K562 (cell line): ENCODE data around the gene POLN. TPM values are rescaled to one million over a fixed set of nuclear protein-coding genes. Genes with fewer than 3 reads are reported as not detected.

ENCODE experiments used
- ATAC-seq: fragments of 200-7000 bp; cut with Tn5 transposase; 3 replicates; pipeline ENCODE4 v1.9.1; 2020; ENCODE audit warnings: moderate library complexity
- BruUV-seq: library from RNA; stranded (reverse); fragments of 400-500 nt; replicated peaks from 2 replicates; lab custom pipeline; 2021; lab: Mats Ljungman, UMichigan
- CTCF ChIA-PET: fragments of 300-600 bp; formaldehyde crosslinking; extraction: SDS; loops from one replicate; lab custom pipeline; 2021; ENCODE audit warnings: low intra/inter-chr PET ratio; lab: Yijun Ruan, JAX
- POLR2A ChIA-PET: fragments of 300-600, 350-650 bp; sonication (Branson Sonifier 250); formaldehyde crosslinking; extraction: SDS; loops from one replicate; lab custom pipeline; 2021; ENCODE audit warnings: antibody characterized with exemption, inconsistent platforms; lab: Yijun Ruan, JAX
- DNase-seq, 4 experiments: peaks; one replicate each; pipeline versions ENCODE4 v3.0.0 to v3.0.0-alpha.2; 2011 to 2018; ENCODE audit warnings: low spot score in 3 of 4, mixed read lengths in 3 of 4; ENCODE audit errors: extremely low read depth in 1 of 4
- FAIRE-seq: peaks from 2 replicates; lab custom pipeline; 2011; peaks lifted over from hg19 to GRCh38; lab: Jason Lieb, UNC
- H2AFZ ChIP-seq: 2 replicates; pipeline ENCODE4 v1.6.0; 2011; ENCODE audit warnings: low read depth, low read length, control low read depth, inconsistent platforms
- H3K27ac ChIP-seq: fragments of 200-600 bp; 3 replicates; pipeline ENCODE4 v1.8.0; 2011; ENCODE audit warnings: low read depth, mild to moderate bottlenecking, control low read depth, inconsistent platforms, low read length, moderate library complexity, mixed read lengths; ENCODE audit errors: extremely low read depth
- H3K27me3 ChIP-seq, 2 experiments: fragments of 300-600 bp in 1 of 2; 2 replicates in 1 of 2; 3 replicates in 1 of 2; pipeline versions ENCODE4 v1.6.0 to v1.8.0; 2011; ENCODE audit warnings: inconsistent platforms in 2 of 2, low read length in 2 of 2, mild to moderate bottlenecking in 1 of 2, mixed read lengths in 1 of 2, moderate library complexity in 1 of 2; ENCODE audit not compliant: control insufficient read depth in 2 of 2, insufficient read depth in 2 of 2
- H3K36me3 ChIP-seq: fragments of 300-600 bp; 3 replicates; pipeline ENCODE4 v1.8.0; 2011; ENCODE audit warnings: mild to moderate bottlenecking, low read length, inconsistent platforms; ENCODE audit not compliant: control insufficient read depth, insufficient read depth
- H3K4me1 ChIP-seq, 2 experiments: fragments of 200-600 bp in 1 of 2; replicated peaks in 1 of 2; 2 replicates in 1 of 2; 3 replicates in 1 of 2; pipeline versions ENCODE4 v1.5.1 to v1.8.0; 2011; ENCODE audit warnings: inconsistent platforms in 2 of 2, low read length in 2 of 2, mild to moderate bottlenecking in 1 of 2, mixed read lengths in 1 of 2, moderate library complexity in 1 of 2; ENCODE audit not compliant: control insufficient read depth in 2 of 2, insufficient read depth in 2 of 2
- H3K4me2 ChIP-seq: 2 replicates; pipeline ENCODE4 v1.6.1; 2011; ENCODE audit warnings: low read length, control low read depth, inconsistent platforms, mixed read lengths; ENCODE audit not compliant: insufficient read depth
- H3K4me3 ChIP-seq: fragments of 200-600 bp; sonication (generic), shearing (Covaris generic); 2 replicates; pipeline ENCODE4 v1.5.1; 2016; ENCODE audit warnings: control low read depth, inconsistent platforms
- H3K79me2 ChIP-seq: fragments of 200-600 bp; 3 replicates; pipeline ENCODE4 v1.8.0; 2011; ENCODE audit warnings: low read length, inconsistent platforms; ENCODE audit not compliant: control insufficient read depth, insufficient read depth
- H3K9ac ChIP-seq, 2 experiments: 2 replicates each; pipeline versions ENCODE4 v1.6.0 to v1.6.1; 2011; ENCODE audit warnings: low read depth in 2 of 2, low read length in 2 of 2, control low read depth in 1 of 2, inconsistent platforms in 1 of 2, mild to moderate bottlenecking in 1 of 2, mixed read lengths in 1 of 2; ENCODE audit not compliant: insufficient read depth in 1 of 2
- H3K9me1 ChIP-seq: one replicate; pipeline ENCODE4 v1.6.0; 2011; ENCODE audit warnings: inconsistent platforms, mild to moderate bottlenecking, low read length, moderate library complexity; ENCODE audit not compliant: control insufficient read depth, insufficient read depth
- H3K9me3 ChIP-seq: replicated peaks from 2 replicates; pipeline ENCODE4 v1.5.1; 2011; ENCODE audit warnings: low read depth, low read length, inconsistent platforms; ENCODE audit not compliant: control insufficient read depth, insufficient read depth
- H4K20me1 ChIP-seq: replicated peaks from 2 replicates; pipeline ENCODE4 v1.6.1; 2011; ENCODE audit warnings: low read length, inconsistent platforms, mixed read lengths; ENCODE audit not compliant: control insufficient read depth, insufficient read depth
- ELF4 ChIP-seq: fragments of 450-650 bp; formaldehyde crosslinking; IDR thresholded peaks from 2 replicates; pipeline ENCODE4 v1.4.0; 2022; ENCODE audit warnings: missing genetic modification characterization
- NFE2L1 ChIP-seq: fragments of 450-650 bp; IDR thresholded peaks from 2 replicates; pipeline ENCODE4 v1.6.1; 2016; ENCODE audit warnings: missing genetic modification characterization, low read depth, mild to moderate bottlenecking, missing compliant biosample characterization, moderate library complexity, borderline replicate concordance
- PCBP1 ChIP-seq: fragments of 200-400 bp; formaldehyde crosslinking; IDR thresholded peaks from 2 replicates; pipeline ENCODE4 v1.6.1; 2018; ENCODE audit warnings: mild to moderate bottlenecking, low read depth, low read length; ENCODE audit not compliant: poor library complexity, severe bottlenecking
- PCBP2 ChIP-seq: fragments of 200-400 bp; formaldehyde crosslinking; IDR thresholded peaks from 2 replicates; pipeline ENCODE4 v1.6.1; 2018; ENCODE audit warnings: low read length, low read depth, mild to moderate bottlenecking, moderate library complexity; ENCODE audit not compliant: poor library complexity, severe bottlenecking
- RFX1 ChIP-seq: fragments of 450-650 bp; IDR thresholded peaks from 2 replicates; pipeline ENCODE4 v1.6.1; 2016; ENCODE audit warnings: mild to moderate bottlenecking, moderate library complexity
- SMAD1 ChIP-seq: fragments of 150-350 bp; IDR thresholded peaks from 2 replicates; pipeline ENCODE4 v1.6.1; 2014; ENCODE audit warnings: low read length, low read depth; ENCODE audit not compliant: partially characterized antibody
- TCFL5 ChIP-seq: fragments of 250-450 bp; sonication (Bioruptor Pico); conservative IDR thresholded peaks from 2 replicates; pipeline ENCODE4 v1.6.1; 2021; ENCODE audit warnings: mild to moderate bottlenecking, moderate library complexity, matching md5 sums
- U2AF2 ChIP-seq: fragments of 200-400 bp; formaldehyde crosslinking; optimal IDR thresholded peaks from 2 replicates; pipeline ENCODE3; 2017; ENCODE audit warnings: low read depth, mild to moderate bottlenecking, low read length
- WHSC1 ChIP-seq: IDR thresholded peaks from one replicate; pipeline ENCODE4 v1.6.1; 2012; ENCODE audit warnings: low read length, control low read depth, inconsistent platforms
- YBX1 ChIP-seq: fragments of 450-650 bp; IDR thresholded peaks from 2 replicates; pipeline ENCODE4 v1.7.1; 2016; ENCODE audit warnings: mild to moderate bottlenecking
- ZNF316 ChIP-seq: fragments of 450-650 bp; IDR thresholded peaks from 2 replicates; pipeline ENCODE4 v1.6.1; 2016
- ZNF398 ChIP-seq: fragments of 250-450 bp; sonication (Bioruptor Pico); IDR thresholded peaks from 2 replicates; pipeline ENCODE4 v1.8.0; 2021; ENCODE audit warnings: moderate library complexity, mild to moderate bottlenecking, inconsistent platforms
- ZNF695 ChIP-seq: fragments of 450-650 bp; formaldehyde crosslinking; IDR thresholded peaks from 2 replicates; pipeline ENCODE4 v1.4.0; 2020; ENCODE audit warnings: mild to moderate bottlenecking, moderate library complexity
- ZNF785 ChIP-seq: fragments of 250-450 bp; sonication (Bioruptor Pico); IDR thresholded peaks from 2 replicates; pipeline ENCODE4 v1.4.0; 2020; ENCODE audit warnings: mild to moderate bottlenecking
- WGBS: fragments of 100-300 bp; shearing (Covaris generic); methylation state at CpG from one replicate; pipeline ENCODE4 v1.1.6; 2016; ENCODE audit warnings: low coverage, mixed read lengths; ENCODE audit not compliant: insufficient coverage; ENCODE audit errors: missing lambda C conversion rate; 5-methylcytosine and 5-hydroxymethylcytosine counted together
- in situ Hi-C: fragments of 300-500 bp; cut with MboI; formaldehyde crosslinking; loops from 4 replicates; pipeline ENCODE4 v1.15.0; 2018; ENCODE audit warnings: inconsistent platforms, mixed read lengths
- intact Hi-C: fragments of 100-400 bp; cut with micrococcal nuclease; formaldehyde crosslinking; loops from 2 replicates; pipeline ENCODE4 v1.14.2; 2022
- polyA plus RNA-seq, 8 experiments: library from polyadenylated mRNA; depleted of rRNA in 4 of 8; stranded (reverse) in 5 of 8; unstranded in 3 of 8; fragments of >200 nt; fragmentation: Nextera tagmentation in 2 of 8; fragmentation: Illumina TruSeq in 1 of 8; extraction: Ambion mirVana in 2 of 8; extraction: Trizol in 1 of 8; gene quantifications; 2 replicates each; pipeline versions ENCODE4 v1.2.1 to v1.2.3, GENCODE V29; 2011 to 2014; ENCODE audit warnings: inconsistent platforms in 1 of 8, missing spikeins in 1 of 8
- total RNA-seq, 7 experiments: library from RNA; depleted of rRNA in 6 of 7; stranded (reverse); fragments of >200 nt in 6 of 7; fragmentation: Illumina TruSeq in 2 of 7; extraction: Trizol in 2 of 7; gene quantifications; 2 replicates each; pipeline versions ENCODE4 v1.2.1 to v1.2.3, GENCODE V29; 2011 to 2021; ENCODE audit warnings: low replicate concordance in 1 of 7
- TF ChIP-seq, protein P1 (sequence below), 3 experiments: fragments of 200-800 bp in 1 of 3; sonication (Bioruptor generic) in 1 of 3; sonication (generic) in 1 of 3; formaldehyde crosslinking in 1 of 3; IDR thresholded peaks; 2 replicates each; pipeline versions ENCODE4 v1.6.1 to v1.8.0; 2016 to 2022; ENCODE audit warnings: mild to moderate bottlenecking in 2 of 3, missing compliant biosample characterization in 2 of 3, missing genetic modification characterization in 2 of 3, missing genetic modification reagents in 1 of 3
- TF ChIP-seq, protein P2 (sequence below), 2 experiments: fragments of 450-650 bp in 1 of 2; sonication (generic) in 1 of 2; formaldehyde crosslinking in 1 of 2; IDR thresholded peaks in 1 of 2; conservative IDR thresholded peaks in 1 of 2; 2 replicates each; pipeline versions ENCODE4 v1.6.1 to v1.8.1; 2016 to 2023; ENCODE audit warnings: mild to moderate bottlenecking in 2 of 2, moderate library complexity in 2 of 2, inconsistent platforms in 1 of 2, missing genetic modification reagents in 1 of 2

Gene POLN
- total and polyA plus RNA-seq, 9 of the 15 experiments (the other 6 are each of a cell fraction or from before 2014, with no cell fraction given): 0.08 to 0.91 (median 0.32) TPM

- no peak for TF ChIP-seq ZNF316
- no peak for TF ChIP-seq PCBP2
- TF ChIP-seq U2AF2: no peak
- TF ChIP-seq ZNF785 (CRISPR knock-in tag): no peak
- TF ChIP-seq PCBP1: no peak
- no peak for TF ChIP-seq NFE2L1 (tag)
- TF ChIP-seq, all 486 proteins: peak for 0
These were observed 151.3 kb downstream of the POLN start (continued) for GRCh38 chr4:2090642-2091041.

GRCh38 chr4:2089222-2089621, 152.7 kb downstream of the POLN start:
- H3K9me3 ChIP-seq: no peaks in the 10 kb centered on the region
- no peaks in the 10 kb centered on the region for H3K79me2 ChIP-seq
- 0% methylated on average over 1 of the region's 1 CpG for WGBS
- H3K27me3 ChIP-seq: peaks cover 17 to 62% of the 10 kb centered on the region in 2 experiments
- FAIRE-seq (no peak), DNase-seq (no peak), ATAC-seq (no peak)
- H3K36me3 ChIP-seq: no peaks in the 10 kb centered on the region
- no peak overlapping the region for H3K4me3 ChIP-seq
- in situ Hi-C loops (no loop called here), intact Hi-C loops (no loop called here)
- no peaks in the 10 kb centered on the region for H4K20me1 ChIP-seq
- H3K27ac ChIP-seq: no peak overlapping the region
- POLR2A ChIA-PET: interaction anchor here (1.4 kb wide), 1 partner anchor 10 kb away, joined by 3 read pairs; no protein-coding TSS in a partner anchor
- CTCF ChIA-PET: no interaction called here
- H3K4me2 ChIP-seq: no peak overlapping the region
- H2AFZ ChIP-seq: no peak overlapping the region
- peaks cover 0 to 6% of the 10 kb centered on the region in 2 experiments; a peak in 1 of 5 replicates for H3K4me1 ChIP-seq
- no TSS peak for BruUV-seq
- no peak overlapping the region for H3K9ac ChIP-seq
- H3K9me1 ChIP-seq: no peaks in the 10 kb centered on the region
- no peak for TF ChIP-seq ZNF695
- no peak for TF ChIP-seq ELF4
- TF ChIP-seq ZNF398: no peak
- no peak for TF ChIP-seq TCFL5 (CRISPR knock-in tag)
- TF ChIP-seq, protein P1, sequence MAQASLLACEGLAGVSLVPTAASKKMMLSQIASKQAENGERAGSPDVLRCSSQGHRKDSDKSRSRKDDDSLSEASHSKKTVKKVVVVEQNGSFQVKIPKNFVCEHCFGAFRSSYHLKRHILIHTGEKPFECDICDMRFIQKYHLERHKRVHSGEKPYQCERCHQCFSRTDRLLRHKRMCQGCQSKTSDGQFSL (CRISPR knock-in tag; IDR thresholded peaks at IDR 0.05): no peak
- TF ChIP-seq, protein P1 (tag; IDR thresholded peaks at IDR 0.05): no peak
- TF ChIP-seq SMAD1: no peak
- TF ChIP-seq RFX1: no peak
- no peak for TF ChIP-seq WHSC1
- TF ChIP-seq, protein P2, sequence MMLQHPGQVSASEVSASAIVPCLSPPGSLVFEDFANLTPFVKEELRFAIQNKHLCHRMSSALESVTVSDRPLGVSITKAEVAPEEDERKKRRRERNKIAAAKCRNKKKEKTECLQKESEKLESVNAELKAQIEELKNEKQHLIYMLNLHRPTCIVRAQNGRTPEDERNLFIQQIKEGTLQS (IDR thresholded peaks at IDR 0.05): no peak
- TF ChIP-seq, protein P2 (CRISPR knock-in tag; conservative IDR thresholded peaks at IDR 0.05): no peak
- TF ChIP-seq YBX1: no peak
